Esophagus squamous epithelium (tissue), 5 donors: Measurements from ENCODE around the gene UPP2. TPM values are rescaled to one million over a fixed set of nuclear protein-coding genes. Genes with fewer than 3 reads are reported as not detected.

ENCODE experiments used
- DNase-seq: peaks from one replicate; lab custom pipeline; 2025; lab: John Stamatoyannopoulos, UW
- H3K27ac ChIP-seq, 4 donors: fragments of 200-600 bp; sonication (generic); one replicate each; pipeline ENCODE4 v1.5.1; 2016 to 2019; ENCODE audit warnings: mild to moderate bottlenecking in 1 of 4
- H3K27me3 ChIP-seq, 4 donors: fragments of 200-600 bp; sonication (generic); 1 replicate in 3 of 4; 2 replicates in 1 of 4; pipeline versions ENCODE4 v1.5.1 to v1.6.0; 2017 to 2021; ENCODE audit warnings: antibody characterized with exemption in 1 of 4
- H3K36me3 ChIP-seq, 3 donors: fragments of 200-600 bp; sonication (generic); one replicate each; pipeline ENCODE4 v1.5.1; 2016 to 2019
- H3K4me1 ChIP-seq, 3 donors: fragments of 200-600 bp; sonication (generic); one replicate each; pipeline ENCODE4 v1.5.1; 2017 to 2019
- H3K4me3 ChIP-seq, 4 donors: fragments of 200-600 bp; sonication (generic); 1 replicate in 3 of 4; 2 replicates in 1 of 4; pipeline ENCODE4 v1.5.1; 2016 to 2019; ENCODE audit warnings: mild to moderate bottlenecking in 2 of 4, moderate library complexity in 1 of 4
- H3K9me3 ChIP-seq, 3 donors: fragments of 200-600 bp; sonication (generic); one replicate each; pipeline ENCODE4 v1.5.1; 2016 to 2019
- CTCF ChIP-seq, 6 experiments: fragments of 450-650 bp in 4 of 6; fragments of 200-600 bp in 2 of 6; sonication (generic) in 2 of 6; IDR thresholded peaks; one replicate each; pipeline ENCODE4 v1.5.1; 2016 to 2019; ENCODE audit warnings: antibody characterized with exemption in 6 of 6, mild to moderate bottlenecking in 4 of 6, moderate library complexity in 4 of 6
- POLR2A ChIP-seq, 4 donors: fragments of 450-650 bp; IDR thresholded peaks; one replicate each; pipeline ENCODE4 v1.6.1; 2017; ENCODE audit warnings: antibody characterized with exemption in 4 of 4, mild to moderate bottlenecking in 4 of 4, moderate library complexity in 3 of 4
- WGBS, 2 donors: methylation state at CpG; one replicate each; pipeline ENCODE4 v1.1.5; 2018; 5-methylcytosine and 5-hydroxymethylcytosine counted together
- intact Hi-C: fragments of 100-400 bp; cut with DNase I; formaldehyde crosslinking; loops from one replicate; pipeline ENCODE4 v1.15.0; 2022
- total RNA-seq, 4 donors: library from RNA; depleted of rRNA; stranded (reverse); fragments of >200 nt; gene quantifications; one replicate each; pipeline ENCODE4 v1.1.0, GENCODE V29; 2016
- donor health status: DM: yes; HTN: yes; CAD: no.

UPP2 gene
- total RNA-seq, 4 donors from 2014 or later, result not detected

GRCh38 chr2:158135096-158135495 is 33.4 kb downstream of the UPP2 start:
- Histone ChIP-seq H3K27ac (no peak overlapping the region), H3K9me3 (no peaks in the 10 kb centered on the region), H3K36me3 (no peaks in the 10 kb centered on the region), H3K4me1 (no peaks in the 10 kb centered on the region), H3K27me3 (no peaks in the 10 kb centered on the region), H3K4me3 (no peak overlapping the region)
- no peak for DNase-seq
- no peak for TF ChIP-seq CTCF (IDR thresholded peaks at IDR 0.05)
- TF ChIP-seq POLR2A (IDR thresholded peaks at IDR 0.05), result no peak
- intact Hi-C loops, result no loop called here
- WGBS, 2 donors, result 37 to 39% methylated on average over 1 of the region's 1 CpG

- H3K4me1 ChIP-seq, result no peaks in the 10 kb centered on the region
- no peaks in the 10 kb centered on the region for H3K9me3 ChIP-seq
- no peaks in the 10 kb centered on the region for H3K27me3 ChIP-seq
- no peak overlapping the region for H3K27ac ChIP-seq
- no peaks in the 10 kb centered on the region for H3K36me3 ChIP-seq
- H3K4me3 ChIP-seq, result no peak overlapping the region
- WGBS, 2 donors, result 48 to 49% methylated on average over 5 of the region's 5 CpGs
- intact Hi-C loops, result no loop called here
- DNase-seq, result no peak
- TF ChIP-seq POLR2A (IDR thresholded peaks at IDR 0.05) (no peak), CTCF (IDR thresholded peaks at IDR 0.05) (no peak)
These were observed 36.6 kb downstream of the UPP2 start for GRCh38 chr2:158138255-158138654.

GRCh38 chr2:158140201-158140600 is 38.5 kb downstream of the UPP2 start:
- DNase-seq, result no peak
- intact Hi-C loops, result no loop called here
- Histone ChIP-seq H3K4me3 (no peak overlapping the region), H3K27me3 (no peaks in the 10 kb centered on the region), H3K36me3 (no peaks in the 10 kb centered on the region), H3K4me1 (no peaks in the 10 kb centered on the region), H3K9me3 (no peaks in the 10 kb centered on the region), H3K27ac (no peak overlapping the region)
- TF ChIP-seq POLR2A (IDR thresholded peaks at IDR 0.05) (no peak), CTCF (IDR thresholded peaks at IDR 0.05) (no peak)
- 75 to 93% methylated on average over 1 of the region's 1 CpG for WGBS, 2 donors

GRCh38 chr2:158142165-158142564 is 40.5 kb downstream of the UPP2 start:
- H3K27me3 ChIP-seq, result no peaks in the 10 kb centered on the region
- no peaks in the 10 kb centered on the region for H3K9me3 ChIP-seq
- no peak overlapping the region for H3K4me3 ChIP-seq
- no peak for DNase-seq
- WGBS, 2 donors, result 77 to 85% methylated on average over 3 of the region's 3 CpGs
- TF ChIP-seq POLR2A (IDR thresholded peaks at IDR 0.05) (no peak), CTCF (IDR thresholded peaks at IDR 0.05) (no peak)
- no peak overlapping the region for H3K27ac ChIP-seq
- intact Hi-C loops, result no loop called here
- no peaks in the 10 kb centered on the region for H3K36me3 ChIP-seq
- H3K4me1 ChIP-seq, result no peaks in the 10 kb centered on the region

GRCh38 chr2:158142568-158143332 is 41.1 kb downstream of the UPP2 start:
- DNase-seq, result no peak
- Histone ChIP-seq H3K4me3 (no peak overlapping the region), H3K27me3 (no peaks in the 10 kb centered on the region), H3K27ac (no peak overlapping the region), H3K9me3 (no peaks in the 10 kb centered on the region), H3K36me3 (no peaks in the 10 kb centered on the region), H3K4me1 (no peaks in the 10 kb centered on the region)
- 67 to 73% methylated on average over 5 to 6 of the region's 6 CpGs for WGBS, 2 donors
- intact Hi-C loops, result no loop called here
- TF ChIP-seq CTCF (IDR thresholded peaks at IDR 0.05) (no peak), POLR2A (IDR thresholded peaks at IDR 0.05) (no peak)
